SH-SY5Y (cell line): ENCODE data around the gene KNTC1.

Experiments
- GATA2 ChIP-seq: IDR thresholded peaks from 2 replicates; pipeline ENCODE4 v1.6.1; 2011; ENCODE audit warnings: mild to moderate bottlenecking, low read depth, low read length
- GATA3 ChIP-seq: IDR thresholded peaks from 2 replicates; pipeline ENCODE4 v1.6.1; 2011; ENCODE audit warnings: low read depth, mild to moderate bottlenecking, low read length, moderate library complexity

DNA sequence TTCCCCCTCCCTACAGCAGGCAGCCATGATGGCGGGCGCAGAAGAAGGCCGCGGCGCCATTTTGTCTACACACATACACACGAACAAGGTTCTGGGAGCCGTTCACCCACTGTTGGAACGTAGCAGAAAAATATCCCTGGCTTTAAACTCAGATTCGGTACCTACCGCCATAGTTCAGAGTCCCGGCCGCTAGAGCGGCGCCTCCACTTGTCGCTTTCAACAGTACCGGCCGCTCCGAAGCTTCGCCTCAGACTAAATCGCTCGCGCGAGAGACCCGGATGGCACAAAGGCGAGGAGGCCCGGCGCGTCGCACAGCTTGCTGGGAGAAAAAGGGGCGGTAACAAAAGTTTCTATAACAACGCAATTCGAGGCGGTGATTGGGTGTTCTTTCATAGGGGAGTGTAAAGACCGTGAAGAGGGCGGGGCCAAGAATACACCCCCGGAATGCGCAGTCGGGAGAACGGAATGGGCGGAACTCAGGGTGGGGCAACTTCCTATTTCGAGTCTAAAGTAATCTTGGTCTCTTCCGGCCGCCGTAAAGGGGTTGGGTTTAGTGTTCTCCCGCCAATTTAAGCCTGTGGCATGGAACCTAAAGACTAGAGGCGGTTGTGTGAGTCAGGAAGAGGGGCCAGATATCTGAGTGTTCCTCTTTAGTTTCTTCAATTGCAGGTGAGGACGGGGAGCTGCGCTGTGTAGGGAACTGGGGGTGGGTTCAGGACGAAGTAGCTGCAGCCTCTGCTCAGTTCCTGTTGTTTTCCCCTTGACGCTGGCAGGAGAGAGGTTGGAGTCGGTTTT is at the start of gene KNTC1, which contains the start of gene RSRC2:
- TF ChIP-seq GATA3 (no peak), GATA2 (no peak)
